GM19455 (cell line): ENCODE measurements around the gene ZMYND15.
A peak's percentile ranks its signal among the peaks of the same experiment; 100 is the strongest.

Source experiments
- ATAC-seq: cut with Tn5 transposase; IDR thresholded peaks from one replicate; pipeline ENCODE4 v1.9.1; 2021; ENCODE audit not compliant: unreplicated experiment

ZMYND15 gene

GRCh38 chr17:4785311-4786105 is 45.9 kb downstream of the ZMYND15 start:
- ATAC-seq = no peak

DNA sequence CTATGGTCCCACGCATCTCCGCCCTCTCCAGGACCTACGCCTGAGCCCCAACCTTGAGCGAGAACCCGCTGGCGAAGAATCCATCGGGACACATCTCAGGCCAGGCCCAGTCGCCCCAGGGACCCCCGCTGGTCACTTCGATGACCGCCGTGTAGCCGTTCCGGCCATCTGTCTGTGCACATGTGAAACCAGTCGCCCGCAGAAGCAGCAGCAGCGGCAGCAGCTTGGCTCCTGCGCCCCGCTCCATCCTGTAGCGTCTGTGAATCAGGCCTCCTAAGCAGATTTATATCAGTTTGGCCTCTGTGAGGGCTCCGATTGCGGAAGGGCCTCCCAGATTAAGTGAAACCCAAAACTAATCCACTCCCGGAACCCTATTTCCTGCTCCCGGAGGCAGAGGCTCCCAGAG is 46.5 kb downstream of the ZMYND15 start, which contains the start of gene VMO1:
Gene VMO1 (minus strand): TSS at position 259 of the 406 bp plus-strand sequence. CDS start 12 bp downstream, at position 247.
- ATAC-seq = no peak

GRCh38 chr17:4786516-4786915 is 46.9 kb downstream of the ZMYND15 start:
- no peak for ATAC-seq

DNA sequence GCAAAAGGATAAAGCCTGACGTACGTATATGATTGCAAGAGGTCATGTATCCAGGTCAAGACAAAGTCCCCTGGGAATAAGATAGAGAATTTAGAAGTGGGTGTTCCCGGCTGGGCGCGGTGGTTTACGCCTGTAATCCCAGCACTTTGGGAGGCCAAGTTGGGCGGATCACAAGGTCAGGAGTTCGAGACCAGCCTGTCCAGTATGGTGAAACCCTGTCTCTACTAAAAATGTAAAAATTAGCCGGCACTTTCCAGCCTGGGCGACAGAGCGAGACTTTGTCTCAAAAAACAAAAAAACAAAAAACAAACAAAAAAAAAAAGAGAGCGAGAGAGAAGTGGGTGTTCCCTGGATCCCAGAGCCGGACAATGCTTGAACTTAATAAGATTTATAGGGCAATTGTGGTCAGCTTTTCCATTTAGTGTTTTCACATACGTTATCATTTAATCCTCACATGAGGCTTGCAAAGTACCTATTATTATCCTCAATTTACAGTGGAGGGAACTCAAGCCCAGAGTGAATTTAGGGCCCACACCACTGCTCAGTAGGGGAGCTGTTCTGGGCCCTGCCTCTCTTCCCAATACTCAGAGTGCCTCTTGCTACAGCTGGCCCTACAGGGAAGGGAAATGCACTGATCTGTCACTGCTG is 48.6 kb downstream of the ZMYND15 start:
- no peak for ATAC-seq

- no peak for ATAC-seq
These were observed 49.4 kb downstream of the ZMYND15 start, which contains the start of gene GLTPD2 for GRCh38 chr17:4788807-4789700. GLTPD2 (plus strand) TSS chr17:4788964; CDS start chr17:4789012, 48 bp downstream.

GRCh38 chr17:4789701-4789950 is 50.0 kb downstream of the ZMYND15 start:
- ATAC-seq = peak; percentile 22

GRCh38 chr17:4789951-4790704 is 50.5 kb downstream of the ZMYND15 start:
- ATAC-seq = peak; percentile 87

- ATAC-seq = no peak
These were observed 51.1 kb downstream of the ZMYND15 start for GRCh38 chr17:4790705-4791088.

- no peak for ATAC-seq
These were observed 55.5 kb downstream of the ZMYND15 start for GRCh38 chr17:4795168-4795567.
